ENCODE measurements around the gene ARCN1. TPM values are rescaled to one million over a fixed set of nuclear protein-coding genes. Genes with fewer than 3 reads are reported as not detected.

Gene ARCN1
- total and polyA plus RNA-seq, 8 donors, result 22.0 to 115 (median 60.1) TPM

DNA sequence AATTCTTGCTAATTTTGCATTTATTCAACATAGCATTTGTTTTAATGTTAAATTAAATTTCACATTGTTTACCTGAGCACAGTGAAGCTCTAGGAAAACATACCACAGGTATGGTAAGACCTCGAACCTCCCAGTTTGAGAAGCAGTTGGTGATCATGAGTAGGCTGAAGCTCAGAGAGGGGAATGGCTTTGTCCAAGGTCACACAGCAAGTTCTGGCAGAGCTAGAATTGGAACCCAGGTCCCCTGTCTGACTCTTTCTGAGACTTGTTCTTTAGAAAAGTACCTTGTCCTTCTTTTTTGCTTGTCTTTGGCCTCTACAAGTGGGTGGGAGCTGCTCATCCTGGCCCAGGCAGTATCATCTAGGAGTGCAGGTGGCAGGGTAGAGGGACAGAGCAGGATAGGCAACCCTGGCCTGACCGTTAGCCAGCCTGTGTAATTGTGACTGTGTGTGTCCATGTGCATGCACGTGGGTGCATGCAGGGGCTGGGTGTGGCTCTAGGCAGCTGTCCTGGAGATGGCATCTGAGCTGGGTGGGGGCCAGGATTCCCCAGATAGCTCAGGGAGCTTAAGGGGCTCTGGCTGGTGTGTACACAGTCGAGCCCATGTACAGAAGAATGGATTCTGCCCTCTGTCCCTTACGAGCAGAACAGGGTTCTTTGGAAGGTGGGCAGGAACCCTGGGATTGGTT lies 56.8 kb downstream of the ARCN1 start:
- intact Hi-C loops (cut with DNase I; ENCODE audit: low total_unique reads), result no loop called here
- peaks cover 5 to 67% (median 39%) of the 10 kb centered on the region in 4 donors for H3K4me1 ChIP-seq

GRCh38 chr11:118629761-118630661 lies 57.8 kb downstream of the ARCN1 start:
- Histone ChIP-seq H3K9me3 (no peaks in the 10 kb centered on the region), H3K27ac (peak overlapping the region; percentile 1 to 61 (median 15)), H3K27me3 (no peaks in the 10 kb centered on the region), H3K36me3 (peaks cover 51 to 83% (median 67%) of the 10 kb centered on the region in 4 donors), H3K4me3 (peak overlapping the region in 3 of 4 donors; percentile 13 to 43 (median 23)), H3K4me1 (peaks cover 13 to 72% (median 47%) of the 10 kb centered on the region in 4 donors)
- intact Hi-C loops (cut with DNase I; ENCODE audit: low total_unique reads), result no loop called here
- TF ChIP-seq POLR2A (IDR thresholded peaks at IDR 0.05), result no peak
- TF ChIP-seq, protein P1, sequence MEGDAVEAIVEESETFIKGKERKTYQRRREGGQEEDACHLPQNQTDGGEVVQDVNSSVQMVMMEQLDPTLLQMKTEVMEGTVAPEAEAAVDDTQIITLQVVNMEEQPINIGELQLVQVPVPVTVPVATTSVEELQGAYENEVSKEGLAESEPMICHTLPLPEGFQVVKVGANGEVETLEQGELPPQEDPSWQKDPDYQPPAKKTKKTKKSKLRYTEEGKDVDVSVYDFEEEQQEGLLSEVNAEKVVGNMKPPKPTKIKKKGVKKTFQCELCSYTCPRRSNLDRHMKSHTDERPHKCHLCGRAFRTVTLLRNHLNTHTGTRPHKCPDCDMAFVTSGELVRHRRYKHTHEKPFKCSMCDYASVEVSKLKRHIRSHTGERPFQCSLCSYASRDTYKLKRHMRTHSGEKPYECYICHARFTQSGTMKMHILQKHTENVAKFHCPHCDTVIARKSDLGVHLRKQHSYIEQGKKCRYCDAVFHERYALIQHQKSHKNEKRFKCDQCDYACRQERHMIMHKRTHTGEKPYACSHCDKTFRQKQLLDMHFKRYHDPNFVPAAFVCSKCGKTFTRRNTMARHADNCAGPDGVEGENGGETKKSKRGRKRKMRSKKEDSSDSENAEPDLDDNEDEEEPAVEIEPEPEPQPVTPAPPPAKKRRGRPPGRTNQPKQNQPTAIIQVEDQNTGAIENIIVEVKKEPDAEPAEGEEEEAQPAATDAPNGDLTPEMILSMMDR (IDR thresholded peaks at IDR 0.05), result no peak
- TF ChIP-seq POLR2AphosphoS5 (IDR thresholded peaks at IDR 0.05), result no peak
- no peak for TF ChIP-seq EP300 (IDR thresholded peaks at IDR 0.05)
- 28 to 53% (median 41%) methylated on average over 5 to 6 of the region's 6 CpGs for WGBS, 5 donors
- peak; percentile 73 to 78 for DNase-seq

More for the DNA sequence above, 56.8 kb downstream of the ARCN1 start:
- Histone ChIP-seq H3K27me3 (no peaks in the 10 kb centered on the region), H3K27ac (no peak overlapping the region), H3K9me3 (no peaks in the 10 kb centered on the region), H3K4me3 (no peak overlapping the region), H3K36me3 (peaks cover 56 to 85% (median 72%) of the 10 kb centered on the region in 4 donors)
- WGBS, 5 donors, result 43 to 54% (median 49%) methylated on average over 4 to 5 of the region's 5 CpGs
- DNase-seq, result no peak
- TF ChIP-seq POLR2AphosphoS5 (IDR thresholded peaks at IDR 0.05), result no peak
- no peak for TF ChIP-seq POLR2A (IDR thresholded peaks at IDR 0.05)
- TF ChIP-seq, protein P1 (IDR thresholded peaks at IDR 0.05), result no peak
- TF ChIP-seq EP300 (IDR thresholded peaks at IDR 0.05), result no peak

- Histone ChIP-seq H3K36me3 (peaks cover 38 to 83% (median 57%) of the 10 kb centered on the region in 4 donors), H3K27me3 (no peaks in the 10 kb centered on the region), H3K4me3 (no peak overlapping the region), H3K9me3 (no peaks in the 10 kb centered on the region), H3K27ac (no peak overlapping the region), H3K4me1 (peaks cover 18 to 73% (median 50%) of the 10 kb centered on the region in 4 donors)
- 82 to 90% (median 86%) methylated on average over 11 to 14 of the region's 14 CpGs for WGBS, 5 donors
- no peak for DNase-seq
- no peak for TF ChIP-seq POLR2A (IDR thresholded peaks at IDR 0.05)
- no peak for TF ChIP-seq POLR2AphosphoS5 (IDR thresholded peaks at IDR 0.05)
- no peak for TF ChIP-seq EP300 (IDR thresholded peaks at IDR 0.05)
- TF ChIP-seq, protein P1 (IDR thresholded peaks at IDR 0.05), result no peak
- intact Hi-C loops (cut with DNase I; ENCODE audit: low total_unique reads), result no loop called here
Measured at GRCh38 chr11:118631142-118631909, 59.1 kb downstream of the ARCN1 start.
